ENCODE measurements around the gene USP35.
A peak's percentile ranks its signal among the peaks of the same experiment; 100 is the strongest.

USP35 gene

GRCh38 chr11:78161346-78161745, 27.4 kb upstream of the USP35 start:
- DNase-seq (ENCODE audit: low read depth), result no peak
- no peak for TF ChIP-seq CTCF (IDR thresholded peaks at IDR 0.05; ENCODE audit: control insufficient read depth, extremely low read depth, insufficient read depth)
- H3K4me3 ChIP-seq (ENCODE audit: low read depth, low read length), result no peak overlapping the region

GRCh38 chr11:78161962-78162371, 26.8 kb upstream of the USP35 start:
- DNase-seq (ENCODE audit: low read depth), result no peak
- no peak for TF ChIP-seq CTCF (IDR thresholded peaks at IDR 0.05; ENCODE audit: control insufficient read depth, extremely low read depth, insufficient read depth)
- no peak overlapping the region for H3K4me3 ChIP-seq (ENCODE audit: low read depth, low read length)

- H3K4me3 ChIP-seq (ENCODE audit: low read depth, low read length), result no peak overlapping the region
- DNase-seq (ENCODE audit: low read depth), result no peak
- no peak for TF ChIP-seq CTCF (IDR thresholded peaks at IDR 0.05; ENCODE audit: control insufficient read depth, extremely low read depth, insufficient read depth)
These were observed 24.9 kb upstream of the USP35 start for GRCh38 chr11:78163828-78164227.

- DNase-seq (ENCODE audit: low read depth), result no peak
- no peak overlapping the region for H3K4me3 ChIP-seq (ENCODE audit: low read depth, low read length)
- TF ChIP-seq CTCF (IDR thresholded peaks at IDR 0.05; ENCODE audit: control insufficient read depth, extremely low read depth, insufficient read depth), result no peak
These were observed 24.2 kb upstream of the USP35 start for GRCh38 chr11:78164471-78164870.

GRCh38 chr11:78166855-78167469, 21.8 kb upstream of the USP35 start:
- DNase-seq (ENCODE audit: low read depth), result no peak
- no peak overlapping the region for H3K4me3 ChIP-seq (ENCODE audit: low read depth, low read length)
- no peak for TF ChIP-seq CTCF (IDR thresholded peaks at IDR 0.05; ENCODE audit: control insufficient read depth, extremely low read depth, insufficient read depth)

GRCh38 chr11:78168539-78169477, 19.9 kb upstream of the USP35 start:
- H3K4me3 ChIP-seq (ENCODE audit: low read depth, low read length), result no peak overlapping the region
- TF ChIP-seq CTCF (IDR thresholded peaks at IDR 0.05; ENCODE audit: control insufficient read depth, extremely low read depth, insufficient read depth), result no peak
- peak; percentile 88 for DNase-seq (ENCODE audit: low read depth)
